Neural cell (in vitro differentiated cells): ENCODE measurements around the gene CCDC12.

ENCODE experiments used
- CTCF ChIP-seq: fragments of 450-650 bp; IDR thresholded peaks from 2 replicates; pipeline ENCODE4 v1.5.1; 2014; ENCODE audit warnings: antibody characterized with exemption, mild to moderate bottlenecking, moderate library complexity; ENCODE audit not compliant: poor library complexity, severe bottlenecking
- EP300 ChIP-seq: fragments of 450-650 bp; conservative IDR thresholded peaks from 2 replicates; pipeline ENCODE4 v1.6.1; 2014; ENCODE audit warnings: antibody characterized with exemption, mild to moderate bottlenecking, moderate library complexity; ENCODE audit not compliant: poor library complexity, severe bottlenecking
- EZH2 ChIP-seq: fragments of 200-600, 300-800 bp; shearing (Covaris generic), sonication (generic); IDR thresholded peaks from 2 replicates; pipeline ENCODE4 v1.6.1; 2014; ENCODE audit warnings: antibody characterized with exemption, low read length, borderline replicate concordance, mild to moderate bottlenecking; ENCODE audit not compliant: insufficient read depth, poor library complexity, severe bottlenecking
- POLR2AphosphoS5 ChIP-seq: IDR thresholded peaks from 2 replicates; pipeline ENCODE4 v1.6.1; 2012
- RAD21 ChIP-seq: fragments of 450-650 bp; conservative IDR thresholded peaks from 2 replicates; pipeline ENCODE4 v1.6.1; 2014; ENCODE audit warnings: antibody characterized with exemption, mild to moderate bottlenecking, moderate library complexity
- REST ChIP-seq: IDR thresholded peaks from 2 replicates; pipeline ENCODE4 v1.6.1; 2012; ENCODE audit warnings: borderline replicate concordance
- SMC3 ChIP-seq: fragments of 450-650 bp; conservative IDR thresholded peaks from 2 replicates; pipeline ENCODE4 v1.6.1; 2014; ENCODE audit warnings: antibody characterized with exemption, mild to moderate bottlenecking, moderate library complexity; ENCODE audit not compliant: poor library complexity

- TF ChIP-seq EP300: no peak
- no peak for TF ChIP-seq CTCF
- no peak for TF ChIP-seq REST
- TF ChIP-seq POLR2AphosphoS5: no peak
- TF ChIP-seq SMC3: no peak
- TF ChIP-seq RAD21: no peak
- TF ChIP-seq EZH2: no peak
These were observed 54.1 kb downstream of the CCDC12 start for GRCh38 chr3:46922426-46922825.
